Measurements from ENCODE around the gene IL12RB2. TPM values are rescaled to one million over a fixed set of nuclear protein-coding genes. Genes with fewer than 3 reads are reported as not detected.

Gene IL12RB2
- total and polyA plus RNA-seq, 10 of the 15 experiments (the other 5 are each of a cell fraction or from before 2014, with no cell fraction given) = 0.15 to 1.1 (median 0.54) TPM; not detected in 1

- CTCF ChIA-PET = no interaction called here
- BruUV-seq (replicated peaks) = no TSS peak
- no peak overlapping the region for H3K27ac ChIP-seq (ENCODE audit: control insufficient read depth, insufficient read depth)
- H3K36me3 ChIP-seq (ENCODE audit: control insufficient read depth in 2 of 2, insufficient read depth in 2 of 2, low read length in 1 of 2) = no peaks in the 10 kb centered on the region
- SMC1A ChIA-PET (ENCODE audit: uncharacterized antibody, unreplicated experiment) = no interaction called here
- H3K4me3 ChIP-seq = no peak overlapping the region
- no peaks in the 10 kb centered on the region for H3K79me2 ChIP-seq (ENCODE audit: control insufficient read depth, insufficient read depth, low read length)
- WGBS (ENCODE audit: insufficient coverage, insufficient replicate concordance, low lambda C conversion rate, missing lambda C conversion rate) = 100% methylated on average over 5 of the region's 5 CpGs
- no peak for TF ChIP-seq EP300 (IDR thresholded peaks at IDR 0.05; ENCODE audit: borderline replicate concordance in 1 of 2, control insufficient read depth in 1 of 2, low read depth in 2 of 2, low read length in 2 of 2)
- no peak for TF ChIP-seq PAX5 (IDR thresholded peaks at IDR 0.05; ENCODE audit: borderline replicate concordance, low read depth, low read length)
- no peak for TF ChIP-seq BCLAF1 (IDR thresholded peaks at IDR 0.05)
- no peak for TF ChIP-seq HDGF (IDR thresholded peaks at IDR 0.05)
- no peak for TF ChIP-seq SRF (IDR thresholded peaks at IDR 0.05; ENCODE audit: low read depth in 2 of 2, low read length in 2 of 2)
- no peak for TF ChIP-seq TBL1XR1 (IDR thresholded peaks at IDR 0.05; ENCODE audit: low read depth, low read length)
- TF ChIP-seq MXI1 (IDR thresholded peaks at IDR 0.05; ENCODE audit: low read depth, low read length) = no peak
- no peak for TF ChIP-seq YBX1 (IDR thresholded peaks at IDR 0.05)
- TF ChIP-seq ZNF384 (IDR thresholded peaks at IDR 0.05; ENCODE audit: borderline replicate concordance, low read depth, low read length) = no peak
- TF ChIP-seq NBN (IDR thresholded peaks at IDR 0.05) = no peak
- no peak for TF ChIP-seq TCF12 (IDR thresholded peaks at IDR 0.05; ENCODE audit: low read depth, low read length)
- TF ChIP-seq ZBED1 (IDR thresholded peaks at IDR 0.05; ENCODE audit: borderline replicate concordance) = no peak
- TF ChIP-seq GABPA (IDR thresholded peaks at IDR 0.05; ENCODE audit: low read depth) = no peak
- TF ChIP-seq BMI1 (IDR thresholded peaks at IDR 0.05; ENCODE audit: borderline replicate concordance) = no peak
- TF ChIP-seq, protein P1, sequence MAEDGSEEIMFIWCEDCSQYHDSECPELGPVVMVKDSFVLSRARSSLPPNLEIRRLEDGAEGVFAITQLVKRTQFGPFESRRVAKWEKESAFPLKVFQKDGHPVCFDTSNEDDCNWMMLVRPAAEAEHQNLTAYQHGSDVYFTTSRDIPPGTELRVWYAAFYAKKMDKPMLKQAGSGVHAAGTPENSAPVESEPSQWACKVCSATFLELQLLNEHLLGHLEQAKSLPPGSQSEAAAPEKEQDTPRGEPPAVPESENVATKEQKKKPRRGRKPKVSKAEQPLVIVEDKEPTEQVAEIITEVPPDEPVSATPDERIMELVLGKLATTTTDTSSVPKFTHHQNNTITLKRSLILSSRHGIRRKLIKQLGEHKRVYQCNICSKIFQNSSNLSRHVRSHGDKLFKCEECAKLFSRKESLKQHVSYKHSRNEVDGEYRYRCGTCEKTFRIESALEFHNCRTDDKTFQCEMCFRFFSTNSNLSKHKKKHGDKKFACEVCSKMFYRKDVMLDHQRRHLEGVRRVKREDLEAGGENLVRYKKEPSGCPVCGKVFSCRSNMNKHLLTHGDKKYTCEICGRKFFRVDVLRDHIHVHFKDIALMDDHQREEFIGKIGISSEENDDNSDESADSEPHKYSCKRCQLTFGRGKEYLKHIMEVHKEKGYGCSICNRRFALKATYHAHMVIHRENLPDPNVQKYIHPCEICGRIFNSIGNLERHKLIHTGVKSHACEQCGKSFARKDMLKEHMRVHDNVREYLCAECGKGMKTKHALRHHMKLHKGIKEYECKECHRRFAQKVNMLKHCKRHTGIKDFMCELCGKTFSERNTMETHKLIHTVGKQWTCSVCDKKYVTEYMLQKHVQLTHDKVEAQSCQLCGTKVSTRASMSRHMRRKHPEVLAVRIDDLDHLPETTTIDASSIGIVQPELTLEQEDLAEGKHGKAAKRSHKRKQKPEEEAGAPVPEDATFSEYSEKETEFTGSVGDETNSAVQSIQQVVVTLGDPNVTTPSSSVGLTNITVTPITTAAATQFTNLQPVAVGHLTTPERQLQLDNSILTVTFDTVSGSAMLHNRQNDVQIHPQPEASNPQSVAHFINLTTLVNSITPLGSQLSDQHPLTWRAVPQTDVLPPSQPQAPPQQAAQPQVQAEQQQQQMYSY (CRISPR knock-in tag; IDR thresholded peaks at IDR 0.05) = no peak
- no peak for TF ChIP-seq HDAC6 (IDR thresholded peaks at IDR 0.05; ENCODE audit: unreplicated experiment)
- in situ Hi-C loops (cut with MboI) (no loop called here), intact Hi-C loops (cut with micrococcal nuclease; ENCODE audit: unreplicated experiment) (no loop called here)
- no peaks in the 10 kb centered on the region for H3K27me3 ChIP-seq (replicated peaks in 1 of 2; ENCODE audit: control insufficient read depth in 2 of 2, insufficient read depth in 2 of 2, low read length in 1 of 2)
- no peak overlapping the region for H3K9ac ChIP-seq (ENCODE audit: control insufficient read depth, insufficient read depth, low read length)
- H3K9me3 ChIP-seq (replicated peaks; ENCODE audit: control insufficient read depth, insufficient read depth, low read length) = no peaks in the 10 kb centered on the region
- DNase-seq (ENCODE audit: low read depth, low spot score) (no peak), FAIRE-seq (no peak), ATAC-seq (no peak)
- no peak overlapping the region for H3K4me2 ChIP-seq (ENCODE audit: control insufficient read depth, insufficient read depth)
- RAD21 ChIA-PET (ENCODE audit: unreplicated experiment) = no interaction called here
- no peaks in the 10 kb centered on the region for H4K20me1 ChIP-seq (ENCODE audit: control insufficient read depth, insufficient read depth)
- POLR2A ChIA-PET = no interaction called here
- H2AFZ ChIP-seq (ENCODE audit: control insufficient read depth, low read depth, low read length) = no peak overlapping the region
- no peaks in the 10 kb centered on the region for H3K4me1 ChIP-seq (ENCODE audit: control insufficient read depth, insufficient read depth, low read length)
Measured at GRCh38 chr1:67361641-67362040, 54.0 kb downstream of the IL12RB2 start.
